Measurements from ENCODE around the gene KCNQ2.

Gene KCNQ2

GRCh38 chr20:63357921-63358905, 114.2 kb downstream of the KCNQ2 start:
- Histone ChIP-seq H3K4me1 (peaks cover 0 to 14% (median 8%) of the 10 kb centered on the region in 4 donors), H3K9me3 (no peaks in the 10 kb centered on the region), H3K4me3 (no peak overlapping the region), H3K27ac (no peak overlapping the region), H3K36me3 (no peaks in the 10 kb centered on the region), H3K27me3 (peaks cover 0 to 84% of the 10 kb centered on the region in 2 donors)
- no peak for DNase-seq
- TF ChIP-seq CTCF (IDR thresholded peaks at IDR 0.05) = no peak
- intact Hi-C loops (cut with DNase I; ENCODE audit: low total_unique reads) = no loop called here

GRCh38 chr20:63356931-63357879, 115.2 kb downstream of the KCNQ2 start:
- H3K27me3 ChIP-seq = peaks cover 0 to 81% of the 10 kb centered on the region in 2 donors
- peaks cover 0 to 24% (median 8%) of the 10 kb centered on the region in 4 donors for H3K4me1 ChIP-seq
- intact Hi-C loops (cut with DNase I; ENCODE audit: low total_unique reads) = no loop called here
- DNase-seq = no peak
- H3K4me3 ChIP-seq = no peak overlapping the region
- no peak for TF ChIP-seq CTCF (IDR thresholded peaks at IDR 0.05)
- no peak overlapping the region for H3K27ac ChIP-seq
- no peaks in the 10 kb centered on the region for H3K36me3 ChIP-seq
- no peaks in the 10 kb centered on the region for H3K9me3 ChIP-seq

GRCh38 chr20:63356511-63356910, 115.9 kb downstream of the KCNQ2 start:
- H3K36me3 ChIP-seq = no peaks in the 10 kb centered on the region
- peaks cover 0 to 26% (median 8%) of the 10 kb centered on the region in 4 donors for H3K4me1 ChIP-seq
- H3K27ac ChIP-seq = no peak overlapping the region
- TF ChIP-seq CTCF (IDR thresholded peaks at IDR 0.05) = no peak
- H3K4me3 ChIP-seq = no peak overlapping the region
- no peak for DNase-seq
- H3K27me3 ChIP-seq = peaks cover 0 to 74% of the 10 kb centered on the region in 2 donors
- intact Hi-C loops (cut with DNase I; ENCODE audit: low total_unique reads) = no loop called here
- H3K9me3 ChIP-seq = no peaks in the 10 kb centered on the region

- Histone ChIP-seq H3K27ac (no peak overlapping the region), H3K4me3 (no peak overlapping the region), H3K36me3 (no peaks in the 10 kb centered on the region), H3K27me3 (peaks cover 0 to 68% of the 10 kb centered on the region in 2 donors), H3K4me1 (peaks cover 0 to 22% (median 6%) of the 10 kb centered on the region in 4 donors), H3K9me3 (no peaks in the 10 kb centered on the region)
- intact Hi-C loops (cut with DNase I; ENCODE audit: low total_unique reads) = no loop called here
- no peak for DNase-seq
- TF ChIP-seq CTCF (IDR thresholded peaks at IDR 0.05) = no peak
These were observed 116.6 kb downstream of the KCNQ2 start for GRCh38 chr20:63355781-63356295.

- no peak for TF ChIP-seq CTCF (IDR thresholded peaks at IDR 0.05)
- no peak for DNase-seq
- H3K9me3 ChIP-seq = no peaks in the 10 kb centered on the region
- H3K27me3 ChIP-seq = peaks cover 0 to 57% of the 10 kb centered on the region in 2 donors
- H3K4me1 ChIP-seq = peaks cover 0 to 17% (median 0%) of the 10 kb centered on the region in 4 donors
- intact Hi-C loops (cut with DNase I; ENCODE audit: low total_unique reads) = no loop called here
- no peak overlapping the region for H3K27ac ChIP-seq
- H3K36me3 ChIP-seq = no peaks in the 10 kb centered on the region
- H3K4me3 ChIP-seq = no peak overlapping the region
These were observed 117.7 kb downstream of the KCNQ2 start for GRCh38 chr20:63354636-63355350.
